Measurements from ENCODE around the gene NUDT5.

Gene NUDT5

GRCh38 chr10:12202226-12202625, 6.5 kb upstream of the NUDT5 start:
- H3K27me3 ChIP-seq (ENCODE audit: control insufficient read depth in 1 of 2, insufficient read depth in 2 of 2, low read length in 2 of 2): no peaks in the 10 kb centered on the region
- no peaks in the 10 kb centered on the region for H3K4me1 ChIP-seq (ENCODE audit: control insufficient read depth, insufficient read depth, low read length)
- no peak overlapping the region for H3K9ac ChIP-seq (ENCODE audit: low read length in 2 of 2)
- H3K27ac ChIP-seq (ENCODE audit: low read length): no peak overlapping the region
- H3K4me3 ChIP-seq (ENCODE audit: low read length in 2 of 2): no peak overlapping the region
- peaks cover 24 to 27% of the 10 kb centered on the region in 2 donors for H3K36me3 ChIP-seq (ENCODE audit: control insufficient read depth in 2 of 2, insufficient read depth in 2 of 2, low read length in 2 of 2)
- no peaks in the 10 kb centered on the region for H3K9me3 ChIP-seq (ENCODE audit: control insufficient read depth in 2 of 2, low read length in 2 of 2)

- no peak overlapping the region for H3K4me3 ChIP-seq (ENCODE audit: low read length in 2 of 2)
- no peak overlapping the region for H3K27ac ChIP-seq (ENCODE audit: low read length)
- no peaks in the 10 kb centered on the region for H3K27me3 ChIP-seq (ENCODE audit: control insufficient read depth in 1 of 2, insufficient read depth in 2 of 2, low read length in 2 of 2)
- H3K9ac ChIP-seq (ENCODE audit: low read length in 2 of 2): no peak overlapping the region
- no peaks in the 10 kb centered on the region for H3K4me1 ChIP-seq (ENCODE audit: control insufficient read depth, insufficient read depth, low read length)
- no peaks in the 10 kb centered on the region for H3K9me3 ChIP-seq (ENCODE audit: control insufficient read depth in 2 of 2, low read length in 2 of 2)
- H3K36me3 ChIP-seq (ENCODE audit: control insufficient read depth in 2 of 2, insufficient read depth in 2 of 2, low read length in 2 of 2): peaks cover 24 to 27% of the 10 kb centered on the region in 2 donors
Observed at GRCh38 chr10:12201543-12201942, 5.9 kb upstream of the NUDT5 start.

- Histone ChIP-seq H3K27me3 (ENCODE audit: control insufficient read depth in 1 of 2, insufficient read depth in 2 of 2, low read length in 2 of 2) (no peaks in the 10 kb centered on the region), H3K4me1 (ENCODE audit: control insufficient read depth, insufficient read depth, low read length) (no peaks in the 10 kb centered on the region), H3K36me3 (ENCODE audit: control insufficient read depth in 2 of 2, insufficient read depth in 2 of 2, low read length in 2 of 2) (peaks cover 24 to 27% of the 10 kb centered on the region in 2 donors), H3K9me3 (ENCODE audit: control insufficient read depth in 2 of 2, low read length in 2 of 2) (no peaks in the 10 kb centered on the region), H3K27ac (ENCODE audit: low read length) (no peak overlapping the region), H3K9ac (ENCODE audit: low read length in 2 of 2) (no peak overlapping the region), H3K4me3 (ENCODE audit: low read length in 2 of 2) (no peak overlapping the region)
Observed at GRCh38 chr10:12200850-12201249, 5.2 kb upstream of the NUDT5 start.

DNA sequence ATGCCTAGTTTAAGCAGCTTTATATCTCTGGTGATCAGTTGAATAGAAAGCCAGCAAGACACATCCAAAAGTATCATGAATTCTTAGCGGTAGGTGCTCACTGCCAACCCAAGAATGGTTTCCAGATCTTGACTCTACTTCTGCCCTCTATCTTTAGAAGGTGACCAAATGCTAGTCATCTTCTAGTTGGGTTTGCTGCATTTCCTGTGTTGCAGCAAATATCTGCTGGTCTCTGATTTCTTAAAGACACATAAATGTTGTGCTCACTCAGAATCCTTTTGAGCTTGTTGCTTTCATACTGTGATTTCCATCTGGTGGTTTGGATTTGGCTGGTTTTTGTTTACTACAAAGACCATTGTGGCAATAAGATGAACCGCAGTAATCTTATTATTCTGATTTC, 2.5 kb upstream of the NUDT5 start:
- Histone ChIP-seq H3K27me3 (ENCODE audit: control insufficient read depth in 1 of 2, insufficient read depth in 2 of 2, low read length in 2 of 2) (no peaks in the 10 kb centered on the region), H3K9ac (ENCODE audit: low read length in 2 of 2) (no peak overlapping the region), H3K4me1 (ENCODE audit: control insufficient read depth, insufficient read depth, low read length) (peaks cover 15% of the 10 kb centered on the region), H3K36me3 (ENCODE audit: control insufficient read depth in 2 of 2, insufficient read depth in 2 of 2, low read length in 2 of 2) (peaks cover 16 to 20% of the 10 kb centered on the region in 2 donors), H3K27ac (ENCODE audit: low read length) (no peak overlapping the region), H3K4me3 (ENCODE audit: low read length in 2 of 2) (no peak overlapping the region), H3K9me3 (ENCODE audit: control insufficient read depth in 2 of 2, low read length in 2 of 2) (no peaks in the 10 kb centered on the region)

DNA sequence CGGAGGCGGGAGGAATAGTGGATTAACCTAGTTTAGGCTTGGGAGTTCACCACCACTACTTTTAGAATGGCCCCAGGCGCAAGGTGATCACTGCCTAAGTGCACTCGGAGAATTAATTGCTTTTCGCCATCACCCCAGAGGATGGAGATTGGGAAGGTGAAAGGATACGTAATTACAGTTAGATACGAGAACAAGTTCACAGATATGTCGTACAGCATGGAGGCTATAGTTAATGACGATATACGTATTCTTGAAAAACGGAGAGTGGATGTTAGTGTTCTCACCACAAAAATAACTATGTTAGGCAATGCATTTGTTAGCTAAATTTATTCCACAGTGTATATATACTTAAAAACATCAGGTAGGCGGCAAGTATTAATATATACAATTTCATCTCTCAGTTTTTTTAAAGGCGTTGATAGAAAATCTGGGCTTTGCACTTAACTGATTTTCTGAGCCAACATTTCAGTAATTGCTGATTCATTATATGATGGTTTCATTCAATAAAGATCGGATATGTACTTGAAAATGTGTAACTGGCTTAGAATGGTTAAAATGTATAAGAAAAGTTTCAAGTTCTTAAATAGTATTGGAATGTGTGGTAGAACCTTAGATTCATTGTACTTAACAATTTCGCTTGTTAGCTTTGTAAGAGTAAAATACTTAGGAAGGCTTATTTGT, 980 bp upstream of the NUDT5 start:
- Histone ChIP-seq H3K27ac (ENCODE audit: low read length) (peak overlapping the region; percentile 96), H3K4me3 (ENCODE audit: low read length in 2 of 2) (peak overlapping the region; percentile 98 to 99), H3K9ac (ENCODE audit: low read length in 2 of 2) (peak overlapping the region; percentile 89 to 96), H3K27me3 (ENCODE audit: control insufficient read depth in 1 of 2, insufficient read depth in 2 of 2, low read length in 2 of 2) (no peaks in the 10 kb centered on the region), H3K9me3 (ENCODE audit: control insufficient read depth in 2 of 2, low read length in 2 of 2) (no peaks in the 10 kb centered on the region), H3K36me3 (ENCODE audit: control insufficient read depth in 2 of 2, insufficient read depth in 2 of 2, low read length in 2 of 2) (peaks cover 9% of the 10 kb centered on the region in 2 donors), H3K4me1 (ENCODE audit: control insufficient read depth, insufficient read depth, low read length) (peaks cover 15% of the 10 kb centered on the region)

DNA sequence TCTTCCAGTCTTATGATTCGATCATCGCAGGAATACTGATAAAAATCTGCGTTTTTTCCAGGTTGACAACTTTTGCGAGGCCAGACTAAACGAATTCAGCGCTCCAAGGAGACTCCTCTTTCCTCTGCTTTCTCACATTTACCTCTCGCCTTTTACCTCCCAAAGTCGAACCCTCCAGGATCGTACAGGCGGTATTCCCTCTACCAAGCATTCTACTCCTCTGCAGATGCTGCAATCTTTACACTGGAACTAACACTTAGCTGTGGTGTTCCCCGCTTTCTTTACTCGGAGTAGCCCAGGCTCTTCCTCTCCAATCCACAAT, 449 bp downstream of the NUDT5 start:
- no peaks in the 10 kb centered on the region for H3K27me3 ChIP-seq (ENCODE audit: control insufficient read depth in 1 of 2, insufficient read depth in 2 of 2, low read length in 2 of 2)
- no peaks in the 10 kb centered on the region for H3K9me3 ChIP-seq (ENCODE audit: control insufficient read depth in 2 of 2, low read length in 2 of 2)
- H3K27ac ChIP-seq (ENCODE audit: low read length): peak overlapping the region; percentile 96
- H3K36me3 ChIP-seq (ENCODE audit: control insufficient read depth in 2 of 2, insufficient read depth in 2 of 2, low read length in 2 of 2): peaks cover 5 to 6% of the 10 kb centered on the region in 2 donors
- H3K9ac ChIP-seq (ENCODE audit: low read length in 2 of 2): peak overlapping the region; percentile 89 to 96
- H3K4me1 ChIP-seq (ENCODE audit: control insufficient read depth, insufficient read depth, low read length): peaks cover 15% of the 10 kb centered on the region
- H3K4me3 ChIP-seq (ENCODE audit: low read length in 2 of 2): peak overlapping the region; percentile 98 to 99

DNA sequence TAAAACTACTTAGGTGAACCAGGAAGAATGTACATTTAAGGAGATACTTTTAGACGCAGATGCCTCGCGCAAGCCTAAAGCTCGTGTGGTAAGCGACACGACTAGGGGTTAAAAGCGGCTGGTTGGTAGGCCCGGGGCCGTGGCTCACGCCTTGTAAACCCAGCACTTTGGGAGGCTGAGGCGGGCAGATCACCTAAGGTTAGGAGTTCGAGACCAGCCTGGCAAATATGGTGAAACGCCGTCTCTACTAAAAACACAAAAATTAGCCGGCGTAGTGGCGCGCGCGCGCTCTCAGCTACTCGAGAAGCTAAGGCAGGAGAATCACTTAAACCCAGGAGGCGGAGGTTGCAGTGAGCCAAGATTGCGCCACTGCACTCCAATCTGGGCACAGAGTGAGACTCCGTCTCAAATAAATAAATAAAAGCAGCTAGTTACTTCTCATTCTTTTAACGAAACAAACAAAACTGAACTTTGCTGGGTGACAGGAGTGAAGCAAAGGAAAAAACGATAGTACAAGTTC, 879 bp downstream of the NUDT5 start:
- H3K27ac ChIP-seq (ENCODE audit: low read length): peak overlapping the region; percentile 96
- H3K4me3 ChIP-seq (ENCODE audit: low read length in 2 of 2): peak overlapping the region; percentile 98 to 99
- H3K4me1 ChIP-seq (ENCODE audit: control insufficient read depth, insufficient read depth, low read length): peaks cover 15% of the 10 kb centered on the region
- H3K9me3 ChIP-seq (ENCODE audit: control insufficient read depth in 2 of 2, low read length in 2 of 2): no peaks in the 10 kb centered on the region
- H3K36me3 ChIP-seq (ENCODE audit: control insufficient read depth in 2 of 2, insufficient read depth in 2 of 2, low read length in 2 of 2): peaks cover 5 to 6% of the 10 kb centered on the region in 2 donors
- peak overlapping the region; percentile 89 to 96 for H3K9ac ChIP-seq (ENCODE audit: low read length in 2 of 2)
- no peaks in the 10 kb centered on the region for H3K27me3 ChIP-seq (ENCODE audit: control insufficient read depth in 1 of 2, insufficient read depth in 2 of 2, low read length in 2 of 2)

DNA sequence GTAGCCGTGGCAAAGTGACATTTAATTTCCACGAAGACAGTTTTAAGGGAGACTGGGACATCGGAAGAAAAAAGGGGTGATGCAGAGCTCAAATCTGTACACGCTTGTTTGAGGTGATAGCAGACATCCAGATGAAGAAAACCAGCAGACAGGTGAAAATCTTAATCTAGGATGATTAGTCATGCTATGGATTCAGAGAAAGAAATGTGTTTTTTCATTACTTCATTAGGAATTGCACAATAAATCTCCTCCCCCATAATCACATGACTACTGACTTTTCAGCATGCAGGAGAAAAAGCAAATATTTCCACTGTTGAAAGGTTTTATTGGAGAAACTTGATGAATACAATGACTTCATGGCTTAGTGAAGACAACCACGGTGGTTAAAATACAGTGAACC, 2.5 kb downstream of the NUDT5 start:
- Histone ChIP-seq H3K9me3 (ENCODE audit: control insufficient read depth in 2 of 2, low read length in 2 of 2) (no peaks in the 10 kb centered on the region), H3K36me3 (ENCODE audit: control insufficient read depth in 2 of 2, insufficient read depth in 2 of 2, low read length in 2 of 2) (peaks cover 0 to 2% of the 10 kb centered on the region in 2 donors), H3K4me3 (ENCODE audit: low read length in 2 of 2) (no peak overlapping the region), H3K9ac (ENCODE audit: low read length in 2 of 2) (no peak overlapping the region), H3K27ac (ENCODE audit: low read length) (no peak overlapping the region), H3K27me3 (ENCODE audit: control insufficient read depth in 1 of 2, insufficient read depth in 2 of 2, low read length in 2 of 2) (no peaks in the 10 kb centered on the region), H3K4me1 (ENCODE audit: control insufficient read depth, insufficient read depth, low read length) (peaks cover 15% of the 10 kb centered on the region)

GRCh38 chr10:12191715-12192114, 4.0 kb downstream of the NUDT5 start:
- Histone ChIP-seq H3K36me3 (ENCODE audit: control insufficient read depth in 2 of 2, insufficient read depth in 2 of 2, low read length in 2 of 2) (peaks cover 4% of the 10 kb centered on the region in 2 donors), H3K4me1 (ENCODE audit: control insufficient read depth, insufficient read depth, low read length) (peaks cover 15% of the 10 kb centered on the region), H3K4me3 (ENCODE audit: low read length in 2 of 2) (no peak overlapping the region), H3K9me3 (ENCODE audit: control insufficient read depth in 2 of 2, low read length in 2 of 2) (no peaks in the 10 kb centered on the region), H3K9ac (ENCODE audit: low read length in 2 of 2) (no peak overlapping the region), H3K27me3 (ENCODE audit: control insufficient read depth in 1 of 2, insufficient read depth in 2 of 2, low read length in 2 of 2) (no peaks in the 10 kb centered on the region), H3K27ac (ENCODE audit: low read length) (no peak overlapping the region)

DNA sequence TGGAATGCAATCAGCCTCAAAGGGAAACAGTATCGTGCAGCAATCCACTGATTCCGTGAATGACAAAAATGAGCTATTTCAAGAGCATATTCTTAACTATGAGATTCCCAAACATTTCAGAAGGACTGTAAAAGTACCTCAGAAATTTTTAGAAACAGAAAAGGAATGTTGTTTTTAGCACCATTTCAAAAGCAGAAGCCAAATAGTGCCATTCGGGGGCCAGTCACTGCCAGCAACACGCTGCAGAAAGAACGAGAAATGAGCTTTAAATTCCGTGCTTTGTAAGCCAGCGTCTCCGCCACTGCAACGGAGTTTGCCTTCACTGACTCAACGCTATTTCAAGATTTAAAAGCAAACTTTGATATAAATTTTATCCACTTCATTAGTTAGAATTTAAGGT, 6.3 kb downstream of the NUDT5 start:
- Histone ChIP-seq H3K4me3 (ENCODE audit: low read length in 2 of 2) (no peak overlapping the region), H3K27ac (ENCODE audit: low read length) (no peak overlapping the region), H3K27me3 (ENCODE audit: control insufficient read depth in 1 of 2, insufficient read depth in 2 of 2, low read length in 2 of 2) (no peaks in the 10 kb centered on the region)

DNA sequence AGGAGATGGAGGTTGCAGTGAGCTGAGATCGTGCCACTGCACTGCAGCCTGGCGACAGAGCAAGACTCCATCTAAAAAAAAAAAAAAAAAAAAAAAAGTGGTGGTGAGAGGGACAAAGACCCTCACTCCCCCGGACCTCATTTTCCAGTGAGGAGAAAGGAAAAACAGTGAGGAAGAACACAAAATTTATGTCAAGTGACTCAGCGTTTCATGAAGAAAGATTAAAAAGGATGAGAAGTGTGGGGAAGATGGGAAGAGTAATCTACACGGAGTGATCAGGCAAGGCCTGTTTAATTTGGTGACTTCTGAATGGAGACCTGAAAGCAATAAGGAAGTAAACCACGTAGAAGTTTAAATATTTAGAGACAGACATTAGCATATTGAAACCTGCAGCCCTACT, 7.0 kb downstream of the NUDT5 start:
- no peak overlapping the region for H3K4me3 ChIP-seq (ENCODE audit: low read length in 2 of 2)
- H3K9me3 ChIP-seq (ENCODE audit: control insufficient read depth in 2 of 2, low read length in 2 of 2): no peaks in the 10 kb centered on the region
- H3K36me3 ChIP-seq (ENCODE audit: control insufficient read depth in 2 of 2, insufficient read depth in 2 of 2, low read length in 2 of 2): peaks cover 9 to 12% of the 10 kb centered on the region in 2 donors
- H3K27ac ChIP-seq (ENCODE audit: low read length): no peak overlapping the region
- H3K4me1 ChIP-seq (ENCODE audit: control insufficient read depth, insufficient read depth, low read length): no peaks in the 10 kb centered on the region
- no peak overlapping the region for H3K9ac ChIP-seq (ENCODE audit: low read length in 2 of 2)
- no peaks in the 10 kb centered on the region for H3K27me3 ChIP-seq (ENCODE audit: control insufficient read depth in 1 of 2, insufficient read depth in 2 of 2, low read length in 2 of 2)

More for the DNA sequence above, 6.3 kb downstream of the NUDT5 start:
- Histone ChIP-seq H3K9me3 (ENCODE audit: control insufficient read depth in 2 of 2, low read length in 2 of 2) (no peaks in the 10 kb centered on the region), H3K9ac (ENCODE audit: low read length in 2 of 2) (no peak overlapping the region), H3K4me1 (ENCODE audit: control insufficient read depth, insufficient read depth, low read length) (peaks cover 6% of the 10 kb centered on the region), H3K36me3 (ENCODE audit: control insufficient read depth in 2 of 2, insufficient read depth in 2 of 2, low read length in 2 of 2) (peaks cover 9 to 12% of the 10 kb centered on the region in 2 donors)
